Upper lobe of left lung (tissue), 6 donors: ENCODE data around the gene SGMS1. TPM values are rescaled to one million over a fixed set of nuclear protein-coding genes. Genes with fewer than 3 reads are reported as not detected.

Experiments
- ATAC-seq, 2 donors: fragments of 200-7000 bp; cut with Tn5 transposase; one replicate each; pipeline ENCODE4 v1.9.1; 2022; ENCODE audit warnings: mild to moderate bottlenecking in 2 of 2, moderate library complexity in 2 of 2; ENCODE audit not compliant: low FRiP score in 2 of 2
- DNase-seq, 2 donors: peaks; one replicate each; pipeline ENCODE4 v3.0.0-alpha.2; 2019 to 2020
- H3K27ac ChIP-seq, 4 donors: fragments of 200-600 bp; sonication (generic); one replicate each; pipeline ENCODE4 v1.5.1; 2016 to 2019
- H3K27me3 ChIP-seq, 4 donors: fragments of 200-600 bp; sonication (generic); one replicate each; pipeline ENCODE4 v1.5.1; 2017 to 2019
- H3K36me3 ChIP-seq, 4 donors: fragments of 200-600 bp; sonication (generic); one replicate each; pipeline ENCODE4 v1.5.1; 2016 to 2019
- H3K4me1 ChIP-seq, 4 donors: fragments of 200-600 bp; sonication (generic); one replicate each; pipeline ENCODE4 v1.5.1; 2018 to 2019
- H3K4me3 ChIP-seq, 4 donors: fragments of 200-600 bp; sonication (generic); one replicate each; pipeline ENCODE4 v1.5.1; 2017 to 2019; ENCODE audit warnings: mild to moderate bottlenecking in 2 of 4, moderate library complexity in 1 of 4
- H3K9me3 ChIP-seq, 4 donors: fragments of 200-600 bp; sonication (generic); one replicate each; pipeline ENCODE4 v1.5.1; 2018 to 2019
- EP300 ChIP-seq, 4 donors: sonication (generic); formaldehyde crosslinking; IDR thresholded peaks; one replicate each; pipeline ENCODE4 v1.5.1; 2017; ENCODE audit warnings: antibody characterized with exemption in 4 of 4, control low read depth in 2 of 4
- POLR2A ChIP-seq, 4 donors: fragments of 450-650 bp; IDR thresholded peaks; one replicate each; pipeline ENCODE4 v1.5.1; 2016 to 2017; ENCODE audit warnings: antibody characterized with exemption in 4 of 4, mild to moderate bottlenecking in 2 of 4
- POLR2AphosphoS5 ChIP-seq, 2 donors: sonication (generic); formaldehyde crosslinking; IDR thresholded peaks; one replicate each; pipeline ENCODE4 v1.5.1; 2017; ENCODE audit warnings: antibody characterized with exemption in 2 of 2
- WGBS, 2 donors: methylation state at CpG; one replicate each; pipeline ENCODE4 v1.1.5; 2017 to 2018; 5-methylcytosine and 5-hydroxymethylcytosine counted together
- total RNA-seq, 6 donors: library from RNA; depleted of rRNA in 4 of 6; stranded (reverse); fragments of >200 nt in 4 of 6; gene quantifications; one replicate each; pipeline versions ENCODE4 v1.1.0 to v1.2.1, GENCODE V29; 2016 to 2021
- TF ChIP-seq, protein P1 (sequence below), 6 experiments: fragments of 450-650 bp in 4 of 6; fragments of 200-600 bp in 2 of 6; sonication (generic) in 2 of 6; IDR thresholded peaks; one replicate each; pipeline ENCODE4 v1.5.1; 2016 to 2019; ENCODE audit warnings: antibody characterized with exemption in 6 of 6
- donor health status: DM: no; HTN: no; CAD: no; lungs with moderate emphysema.
- donor health status: DM: no; HTN: yes; CAD: no; lungs with severe emphysema.

The SGMS1 gene
- total RNA-seq, 6 donors from 2014 or later, result 66.7 to 230 (median 173) TPM

DNA sequence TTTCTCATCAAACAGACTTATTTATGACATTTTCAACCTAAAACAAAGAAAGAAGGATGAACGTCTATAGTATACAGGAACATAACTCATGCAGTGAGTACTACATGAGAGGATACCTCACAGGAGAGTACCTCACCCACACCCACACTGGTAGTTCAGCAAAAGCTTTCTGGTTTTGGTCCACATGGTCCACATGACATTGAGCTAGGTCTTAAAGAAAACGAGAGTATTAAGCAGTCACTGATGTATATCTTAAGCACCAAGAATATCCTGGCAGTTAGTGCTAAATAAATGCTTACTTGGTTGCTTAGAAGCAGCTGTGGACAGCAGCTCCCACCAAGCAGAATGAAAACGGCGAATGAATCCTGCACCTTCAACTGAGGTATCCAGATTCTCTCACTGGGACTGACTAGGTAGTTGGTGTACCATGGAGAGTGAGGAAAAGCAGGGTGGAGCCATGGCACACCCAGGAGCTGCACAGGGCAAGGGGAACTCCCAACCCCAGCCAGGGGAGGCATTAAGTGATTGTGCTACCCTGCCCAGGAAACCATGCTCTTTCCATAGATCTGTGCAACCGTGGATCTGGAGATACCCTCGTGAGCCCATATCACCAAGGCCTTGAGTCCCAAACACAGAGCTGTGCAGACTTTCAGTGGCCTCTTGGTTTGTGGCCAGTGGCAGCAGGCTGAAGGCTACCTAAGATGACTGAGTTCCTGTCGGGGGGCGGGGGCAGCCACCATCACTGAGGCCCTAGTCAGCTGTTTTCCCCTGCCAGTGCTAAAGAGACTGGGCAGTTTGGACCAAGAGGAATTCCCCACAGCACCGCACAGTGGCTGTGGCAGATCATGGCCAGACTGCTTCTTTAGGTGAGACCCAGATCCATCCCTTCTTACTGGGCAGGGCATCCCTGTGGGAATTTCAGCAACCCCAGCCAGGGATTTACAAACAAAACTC, 143.4 kb downstream of the SGMS1 start:
- Histone ChIP-seq H3K27ac (no peak overlapping the region), H3K36me3 (no peaks in the 10 kb centered on the region), H3K4me3 (no peak overlapping the region), H3K4me1 (no peaks in the 10 kb centered on the region), H3K27me3 (no peaks in the 10 kb centered on the region), H3K9me3 (peaks cover 0 to 13% (median 10%) of the 10 kb centered on the region in 4 donors)
- 89 to 93% methylated on average over 6 to 9 of the region's 9 CpGs for WGBS, 2 donors
- no peak for TF ChIP-seq POLR2A (IDR thresholded peaks at IDR 0.05)
- no peak for TF ChIP-seq POLR2AphosphoS5 (IDR thresholded peaks at IDR 0.05)
- no peak for TF ChIP-seq EP300 (IDR thresholded peaks at IDR 0.05)
- TF ChIP-seq, protein P1, sequence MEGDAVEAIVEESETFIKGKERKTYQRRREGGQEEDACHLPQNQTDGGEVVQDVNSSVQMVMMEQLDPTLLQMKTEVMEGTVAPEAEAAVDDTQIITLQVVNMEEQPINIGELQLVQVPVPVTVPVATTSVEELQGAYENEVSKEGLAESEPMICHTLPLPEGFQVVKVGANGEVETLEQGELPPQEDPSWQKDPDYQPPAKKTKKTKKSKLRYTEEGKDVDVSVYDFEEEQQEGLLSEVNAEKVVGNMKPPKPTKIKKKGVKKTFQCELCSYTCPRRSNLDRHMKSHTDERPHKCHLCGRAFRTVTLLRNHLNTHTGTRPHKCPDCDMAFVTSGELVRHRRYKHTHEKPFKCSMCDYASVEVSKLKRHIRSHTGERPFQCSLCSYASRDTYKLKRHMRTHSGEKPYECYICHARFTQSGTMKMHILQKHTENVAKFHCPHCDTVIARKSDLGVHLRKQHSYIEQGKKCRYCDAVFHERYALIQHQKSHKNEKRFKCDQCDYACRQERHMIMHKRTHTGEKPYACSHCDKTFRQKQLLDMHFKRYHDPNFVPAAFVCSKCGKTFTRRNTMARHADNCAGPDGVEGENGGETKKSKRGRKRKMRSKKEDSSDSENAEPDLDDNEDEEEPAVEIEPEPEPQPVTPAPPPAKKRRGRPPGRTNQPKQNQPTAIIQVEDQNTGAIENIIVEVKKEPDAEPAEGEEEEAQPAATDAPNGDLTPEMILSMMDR (IDR thresholded peaks at IDR 0.05), result no peak
- DNase-seq (peak in 1 of 2 donors; percentile 5), ATAC-seq (no peak)

DNA sequence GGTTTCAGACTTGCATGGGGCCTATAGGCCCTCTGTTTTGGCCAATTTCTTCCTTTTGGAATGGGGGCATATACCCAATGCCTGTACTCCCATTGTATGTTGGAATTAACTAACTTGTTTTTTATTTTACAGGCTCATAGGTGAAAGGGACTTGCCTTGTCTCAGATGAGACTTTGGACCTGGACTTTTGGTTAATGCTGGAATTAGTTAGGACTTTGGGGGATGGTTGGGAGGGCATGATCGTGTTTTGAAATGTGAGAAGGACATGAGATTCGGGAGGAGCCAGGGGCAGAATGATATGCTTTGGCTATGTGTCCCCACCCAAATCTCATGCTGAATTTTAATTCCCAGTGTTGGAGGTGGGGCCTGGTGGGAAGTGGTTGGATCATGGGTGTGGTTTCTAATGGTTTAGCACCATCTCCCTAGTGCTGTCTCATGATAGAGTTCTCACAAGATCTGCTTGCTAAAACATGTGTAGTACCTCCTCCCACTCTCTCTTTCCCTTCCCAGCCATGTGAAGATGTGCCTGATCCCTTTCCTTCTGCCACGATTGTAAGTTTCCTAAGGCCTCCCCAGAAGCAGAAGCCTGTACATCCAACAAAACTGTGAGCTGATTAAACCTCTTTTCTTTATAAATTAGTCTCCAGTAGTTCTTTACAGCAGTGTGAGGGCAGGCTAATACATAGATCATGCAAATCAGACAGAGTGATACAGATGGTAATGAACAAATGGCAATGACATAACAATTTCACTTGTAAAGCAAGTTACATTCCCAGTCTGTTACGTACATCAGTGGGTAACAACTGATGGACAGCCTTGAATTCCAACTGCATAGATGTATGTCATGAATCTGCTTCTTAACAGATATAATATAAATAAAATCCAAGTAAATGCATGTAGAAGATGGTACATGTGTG, 146.2 kb downstream of the SGMS1 start:
- 95 to 100% methylated on average over 4 of the region's 4 CpGs for WGBS, 2 donors
- ATAC-seq, result no peak
- Histone ChIP-seq H3K36me3 (no peaks in the 10 kb centered on the region), H3K9me3 (no peaks in the 10 kb centered on the region), H3K27me3 (no peaks in the 10 kb centered on the region), H3K4me1 (peaks cover 0 to 7% (median 4%) of the 10 kb centered on the region in 4 donors), H3K4me3 (no peak overlapping the region), H3K27ac (no peak overlapping the region)
- no peak for DNase-seq
- TF ChIP-seq EP300 (IDR thresholded peaks at IDR 0.05) (no peak), POLR2A (IDR thresholded peaks at IDR 0.05) (no peak), POLR2AphosphoS5 (IDR thresholded peaks at IDR 0.05) (no peak)
- TF ChIP-seq, protein P1 (IDR thresholded peaks at IDR 0.05), result no peak

DNA sequence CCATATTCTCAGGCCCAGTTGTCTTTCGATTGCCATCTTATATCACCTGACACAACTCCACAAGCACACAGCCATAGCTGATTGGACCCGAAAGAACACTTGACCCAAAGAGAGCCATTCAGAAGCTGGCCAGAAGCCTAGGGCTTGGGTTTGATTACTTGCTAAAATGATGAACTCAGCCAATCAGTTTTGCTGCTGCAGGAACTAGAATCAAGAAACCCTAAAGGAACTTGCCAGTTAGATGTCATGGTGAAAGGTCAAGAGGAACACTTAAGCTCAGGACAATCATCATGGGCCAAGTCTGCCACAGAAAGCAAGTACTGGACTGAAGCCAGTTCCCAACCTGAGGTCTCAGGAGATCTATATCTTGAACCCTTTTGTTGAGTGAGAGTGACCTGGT, 150.0 kb downstream of the SGMS1 start:
- Histone ChIP-seq H3K27me3 (no peaks in the 10 kb centered on the region), H3K4me3 (no peak overlapping the region), H3K9me3 (no peaks in the 10 kb centered on the region), H3K4me1 (peaks cover 17 to 32% (median 29%) of the 10 kb centered on the region in 4 donors), H3K27ac (no peak overlapping the region), H3K36me3 (no peaks in the 10 kb centered on the region)
- WGBS, 2 donors, result 80 to 91% methylated on average over 2 of the region's 2 CpGs
- no peak for DNase-seq
- no peak for ATAC-seq
- TF ChIP-seq POLR2A (IDR thresholded peaks at IDR 0.05), result no peak

DNA sequence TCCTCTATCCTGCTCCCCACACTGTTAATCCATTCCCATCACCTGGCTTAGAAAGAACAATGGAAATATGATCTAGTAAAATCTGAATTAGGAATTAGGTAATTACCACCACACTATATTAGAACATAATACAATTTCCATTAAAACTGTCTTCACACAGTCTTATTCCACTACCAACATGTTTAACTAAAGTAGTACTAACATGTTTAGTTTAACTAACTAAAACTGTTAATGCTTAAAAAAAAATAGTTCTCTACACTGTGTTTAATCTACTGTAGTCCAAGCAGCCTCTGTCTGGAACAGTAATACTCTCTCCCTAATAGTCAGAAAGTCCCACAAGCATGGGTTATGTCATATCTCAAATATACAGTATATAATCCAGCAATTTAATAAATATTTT, 150.8 kb downstream of the SGMS1 start:
- DNase-seq (no peak), ATAC-seq (no peak)
- H3K4me3 ChIP-seq, result no peak overlapping the region
- H3K27ac ChIP-seq, result no peak overlapping the region
- no peaks in the 10 kb centered on the region for H3K9me3 ChIP-seq
- no peaks in the 10 kb centered on the region for H3K36me3 ChIP-seq
- TF ChIP-seq POLR2A (IDR thresholded peaks at IDR 0.05) (no peak), POLR2AphosphoS5 (IDR thresholded peaks at IDR 0.05) (no peak), EP300 (IDR thresholded peaks at IDR 0.05) (no peak)
- TF ChIP-seq, protein P1 (IDR thresholded peaks at IDR 0.05), result no peak
- no peaks in the 10 kb centered on the region for H3K27me3 ChIP-seq
- peaks cover 17 to 32% (median 29%) of the 10 kb centered on the region in 4 donors for H3K4me1 ChIP-seq

DNA sequence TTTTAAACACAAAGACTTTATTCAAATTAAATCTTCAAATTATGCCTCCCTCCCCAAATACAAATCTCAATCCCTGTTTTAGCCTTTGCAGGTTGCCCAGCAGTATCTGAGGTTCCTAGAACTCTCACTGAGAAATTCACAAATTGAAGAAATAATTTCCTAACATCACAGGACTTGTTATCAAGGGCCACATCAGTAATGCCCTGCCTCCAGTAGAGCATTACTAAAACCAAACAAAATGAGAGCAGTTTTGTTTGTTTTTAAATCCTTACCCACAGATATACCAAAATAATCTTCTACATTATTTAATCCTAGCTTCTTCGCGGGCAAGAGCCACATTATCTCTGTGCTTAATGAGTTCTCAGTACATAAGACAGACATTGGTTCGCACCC, 152.2 kb downstream of the SGMS1 start:
- Histone ChIP-seq H3K36me3 (no peaks in the 10 kb centered on the region), H3K4me1 (peaks cover 17 to 32% (median 29%) of the 10 kb centered on the region in 4 donors), H3K27me3 (no peaks in the 10 kb centered on the region), H3K9me3 (no peaks in the 10 kb centered on the region), H3K4me3 (no peak overlapping the region), H3K27ac (no peak overlapping the region)
- WGBS, 2 donors, result 56 to 94% methylated on average over 3 of the region's 3 CpGs
- TF ChIP-seq POLR2A (IDR thresholded peaks at IDR 0.05) (no peak), POLR2AphosphoS5 (IDR thresholded peaks at IDR 0.05) (no peak)
- ATAC-seq (no peak), DNase-seq (no peak)
